PC-3 (cell line): ENCODE results near the gene ANKRD40. TPM values are rescaled to one million over a fixed set of nuclear protein-coding genes. Genes with fewer than 3 reads are reported as not detected.

Experiments used
- ATAC-seq: fragments of 200-7000 bp; cut with Tn5 transposase; 2 replicates; pipeline ENCODE4 v1.9.1; 2020; ENCODE audit warnings: mild to moderate bottlenecking, moderate library complexity
- BruUV-seq: library from RNA; stranded (reverse); fragments of 400-500 nt; replicated peaks from 2 replicates; lab custom pipeline; 2021; lab: Mats Ljungman, UMichigan
- CTCF ChIA-PET: fragments of 300-600 bp; sonication (Branson Sonifier 250); formaldehyde crosslinking; loops from one replicate; lab custom pipeline; 2022; ENCODE audit warnings: antibody characterized with exemption; lab: Charles Lee
- POLR2A ChIA-PET: fragments of 300-600 bp; sonication (Branson Sonifier 250); formaldehyde crosslinking; loops from one replicate; lab custom pipeline; 2022; ENCODE audit warnings: antibody characterized with exemption; ENCODE audit not compliant: unreplicated experiment; lab: Charles Lee
- DNase-seq: peaks from one replicate; pipeline ENCODE4 v3.0.0-alpha.2; 2015
- H2AFZ ChIP-seq: fragments of 300-600 bp; sonication (generic); 2 replicates; pipeline ENCODE4 v1.6.0; 2016; ENCODE audit warnings: antibody characterized with exemption, low read length
- H3F3A ChIP-seq: fragments of 300-600 bp; sonication (generic); one replicate; pipeline ENCODE4 v1.6.0; 2017; ENCODE audit warnings: antibody characterized with exemption, low read length, control low read depth, mild to moderate bottlenecking; ENCODE audit not compliant: unreplicated experiment
- H3K27ac ChIP-seq: fragments of 300-600 bp; sonication (generic); 2 replicates; pipeline ENCODE4 v1.5.1; 2016; ENCODE audit warnings: mild to moderate bottlenecking, low read length
- H3K27me3 ChIP-seq: fragments of 300-600 bp; sonication (generic); 2 replicates; pipeline ENCODE4 v1.6.1; 2016; ENCODE audit warnings: low read length, mixed read lengths
- H3K36me3 ChIP-seq: fragments of 300-600 bp; sonication (generic); 2 replicates; pipeline ENCODE4 v1.6.1; 2016; ENCODE audit warnings: low read depth, mixed run types, low read length, mixed read lengths
- H3K4me1 ChIP-seq: fragments of 300-600 bp; sonication (generic); 2 replicates; pipeline ENCODE4 v1.5.1; 2016; ENCODE audit warnings: low read length; ENCODE audit not compliant: insufficient read depth
- H3K4me2 ChIP-seq: fragments of 300-600 bp; sonication (generic); 2 replicates; pipeline ENCODE4 v1.6.0; 2016; ENCODE audit warnings: low read length
- H3K4me3 ChIP-seq: fragments of 300-600 bp; sonication (generic); 2 replicates; pipeline ENCODE4 v1.5.1; 2016; ENCODE audit warnings: mild to moderate bottlenecking, low read length, mixed read lengths
- H3K79me2 ChIP-seq: fragments of 300-600 bp; sonication (generic); 2 replicates; pipeline ENCODE4 v1.6.1; 2017; ENCODE audit warnings: low read length, mixed read lengths
- H3K9ac ChIP-seq: fragments of 300-600 bp; sonication (generic); 2 replicates; pipeline ENCODE4 v1.6.0; 2016; ENCODE audit warnings: mild to moderate bottlenecking, low read length
- H3K9me2 ChIP-seq: fragments of 300-600 bp; sonication (generic); replicated peaks from 2 replicates; pipeline ENCODE4 v1.6.1; 2016; ENCODE audit warnings: mixed run types, low read length, mixed read lengths
- H3K9me3 ChIP-seq: fragments of 300-600 bp; sonication (generic); 2 replicates; pipeline ENCODE4 v1.6.1; 2016; ENCODE audit warnings: low read length, mixed read lengths
- H4K20me1 ChIP-seq: fragments of 300-600 bp; sonication (generic); 2 replicates; pipeline ENCODE4 v1.6.1; 2016; ENCODE audit warnings: low read length, mixed read lengths
- EZH2 ChIP-seq: fragments of 300-600 bp; sonication (generic); IDR thresholded peaks from one replicate; pipeline ENCODE4 v1.6.1; 2017; ENCODE audit warnings: antibody characterized with exemption, mild to moderate bottlenecking, low read length; ENCODE audit not compliant: unreplicated experiment
- EZH2phosphoT487 ChIP-seq: fragments of 300-600 bp; sonication (generic); IDR thresholded peaks from 2 replicates; pipeline ENCODE4 v1.6.1; 2018; ENCODE audit warnings: mild to moderate bottlenecking, antibody characterized with exemption, low read length, borderline replicate concordance
- intact Hi-C: fragments of 100-400 bp; cut with micrococcal nuclease; formaldehyde crosslinking; loops from 2 replicates; pipeline ENCODE4 v1.9.0; 2023
- total RNA-seq: library from RNA; depleted of rRNA; stranded (reverse); fragments of >200 nt; gene quantifications from 2 replicates; pipeline ENCODE4 v1.2.3, GENCODE V29; 2014
- TF ChIP-seq, protein P1 (sequence below): fragments of 300-600 bp; sonication (generic); conservative IDR thresholded peaks from 2 replicates; pipeline ENCODE4 v1.5.1; 2017; ENCODE audit warnings: antibody characterized with exemption, low read depth, mild to moderate bottlenecking, low read length

Gene ANKRD40
- total RNA-seq, 1 experiment from 2014 or later = 44.2 TPM

- ATAC-seq = no peak
These were observed 45.0 kb downstream of the ANKRD40 start for GRCh38 chr17:50662632-50663225.

GRCh38 chr17:50661795-50662391 is 45.8 kb downstream of the ANKRD40 start:
- intact Hi-C loops = loop anchor here (1.0 kb wide), 2 partner anchors 24 to 31 kb away; no protein-coding TSS in a partner anchor
- H3K9me3 ChIP-seq = no peaks in the 10 kb centered on the region
- H4K20me1 ChIP-seq = no peaks in the 10 kb centered on the region
- H3K4me2 ChIP-seq = peak overlapping the region; percentile 73
- DNase-seq (peak; percentile 100), ATAC-seq (peak; percentile 76)
- H3K27me3 ChIP-seq = no peaks in the 10 kb centered on the region
- peaks cover 37% of the 10 kb centered on the region for H3K4me1 ChIP-seq
- no peaks in the 10 kb centered on the region for H3K9me2 ChIP-seq
- H3K27ac ChIP-seq = peak overlapping the region; percentile 89
- no peaks in the 10 kb centered on the region; the same call in 1 of the 2 replicates for H3K36me3 ChIP-seq
- ChIA-PET CTCF (interaction anchor here (0.6 to 2.4 kb wide), 6 partner anchors 23 to 33 kb away, joined by 3 to 13 read pairs (median 4); no protein-coding TSS in a partner anchor), POLR2A (interaction anchor here (0.6 to 1.6 kb wide), 5 partner anchors 12 to 31 kb away, joined by 4 to 12 read pairs (median 5); no protein-coding TSS in a partner anchor)
- H3F3A ChIP-seq = no peaks in the 10 kb centered on the region
- BruUV-seq = no TSS peak
- H3K9ac ChIP-seq = peak overlapping the region; percentile 58
- peak overlapping the region; percentile 15 for H2AFZ ChIP-seq
- H3K79me2 ChIP-seq = no peaks in the 10 kb centered on the region
- TF ChIP-seq EZH2phosphoT487 (no peak), EZH2 (no peak)
- TF ChIP-seq, protein P1, sequence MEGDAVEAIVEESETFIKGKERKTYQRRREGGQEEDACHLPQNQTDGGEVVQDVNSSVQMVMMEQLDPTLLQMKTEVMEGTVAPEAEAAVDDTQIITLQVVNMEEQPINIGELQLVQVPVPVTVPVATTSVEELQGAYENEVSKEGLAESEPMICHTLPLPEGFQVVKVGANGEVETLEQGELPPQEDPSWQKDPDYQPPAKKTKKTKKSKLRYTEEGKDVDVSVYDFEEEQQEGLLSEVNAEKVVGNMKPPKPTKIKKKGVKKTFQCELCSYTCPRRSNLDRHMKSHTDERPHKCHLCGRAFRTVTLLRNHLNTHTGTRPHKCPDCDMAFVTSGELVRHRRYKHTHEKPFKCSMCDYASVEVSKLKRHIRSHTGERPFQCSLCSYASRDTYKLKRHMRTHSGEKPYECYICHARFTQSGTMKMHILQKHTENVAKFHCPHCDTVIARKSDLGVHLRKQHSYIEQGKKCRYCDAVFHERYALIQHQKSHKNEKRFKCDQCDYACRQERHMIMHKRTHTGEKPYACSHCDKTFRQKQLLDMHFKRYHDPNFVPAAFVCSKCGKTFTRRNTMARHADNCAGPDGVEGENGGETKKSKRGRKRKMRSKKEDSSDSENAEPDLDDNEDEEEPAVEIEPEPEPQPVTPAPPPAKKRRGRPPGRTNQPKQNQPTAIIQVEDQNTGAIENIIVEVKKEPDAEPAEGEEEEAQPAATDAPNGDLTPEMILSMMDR = no peak
- H3K4me3 ChIP-seq = peak overlapping the region; percentile 26; the same call in 1 of the 2 replicates

More at GRCh38 chr17:50662632-50663225, 45.0 kb downstream of the ANKRD40 start:
- Histone ChIP-seq H3K4me3 (no peak overlapping the region), H3K4me2 (peak overlapping the region; percentile 73), H3K27ac (peak overlapping the region; percentile 89), H3K4me1 (peaks cover 41% of the 10 kb centered on the region), H4K20me1 (no peaks in the 10 kb centered on the region), H3K9ac (peak overlapping the region; percentile 32; the same call in 1 of the 2 replicates), H3K27me3 (no peaks in the 10 kb centered on the region), H3K9me2 (no peaks in the 10 kb centered on the region), H3F3A (no peaks in the 10 kb centered on the region), H3K79me2 (no peaks in the 10 kb centered on the region), H3K36me3 (no peaks in the 10 kb centered on the region; the same call in 1 of the 2 replicates), H2AFZ (no peak overlapping the region), H3K9me3 (no peaks in the 10 kb centered on the region)
- intact Hi-C loops = no loop called here
- TF ChIP-seq, protein P1 = no peak
- TF ChIP-seq EZH2phosphoT487 (no peak), EZH2 (no peak)
- BruUV-seq = no TSS peak
- ChIA-PET POLR2A (interaction anchor here (0.6 to 1.4 kb wide), 4 partner anchors 14 to 441 kb away, joined by 4 to 12 read pairs (median 4); no protein-coding TSS in a partner anchor), CTCF (interaction anchor here (1.3 kb wide), 1 partner anchor 32 kb away, joined by 5 read pairs; no protein-coding TSS in a partner anchor)
- DNase-seq = no peak
